ENCODE data around the gene CDKN2D. TPM values are rescaled to one million over a fixed set of nuclear protein-coding genes. Genes with fewer than 3 reads are reported as not detected.

The CDKN2D gene
- total RNA-seq, 1 experiment from 2014 or later = 3.3 TPM

GRCh38 chr19:10602330-10603083, 33.7 kb upstream of the CDKN2D start (continued):
- TF ChIP-seq USF1 (CRISPR knock-in tag; IDR thresholded peaks at IDR 0.05) (no peak), CBFB (CRISPR knock-in tag; IDR thresholded peaks at IDR 0.05; ENCODE audit: low read depth) (0 out of 2 replicates have a peak, but pooled peaks have one; percentile 19), SP1 (CRISPR knock-in tag; conservative IDR thresholded peaks at IDR 0.05) (peak; percentile 55; the same call in 1 of the 2 replicates)

DNA sequence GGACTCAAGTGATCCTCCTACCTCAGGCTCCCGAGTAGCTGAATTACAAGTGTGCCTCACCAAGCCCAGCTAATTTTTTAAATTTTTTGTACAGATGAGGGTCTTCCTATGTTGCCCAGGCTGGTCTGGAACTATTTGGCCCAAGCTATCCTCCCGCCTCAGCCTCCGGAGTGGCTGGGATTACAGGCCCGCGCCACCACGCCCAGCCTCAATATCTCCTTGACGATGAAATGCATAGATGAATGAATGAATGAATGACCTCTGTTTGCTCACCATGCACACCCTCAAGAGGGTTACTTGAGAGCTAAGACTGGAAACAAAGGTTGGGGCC, 33.2 kb upstream of the CDKN2D start:
- peak overlapping the region; percentile 86 for H3K27ac Mint-ChIP-seq
- ATAC-seq = no peak

DNA sequence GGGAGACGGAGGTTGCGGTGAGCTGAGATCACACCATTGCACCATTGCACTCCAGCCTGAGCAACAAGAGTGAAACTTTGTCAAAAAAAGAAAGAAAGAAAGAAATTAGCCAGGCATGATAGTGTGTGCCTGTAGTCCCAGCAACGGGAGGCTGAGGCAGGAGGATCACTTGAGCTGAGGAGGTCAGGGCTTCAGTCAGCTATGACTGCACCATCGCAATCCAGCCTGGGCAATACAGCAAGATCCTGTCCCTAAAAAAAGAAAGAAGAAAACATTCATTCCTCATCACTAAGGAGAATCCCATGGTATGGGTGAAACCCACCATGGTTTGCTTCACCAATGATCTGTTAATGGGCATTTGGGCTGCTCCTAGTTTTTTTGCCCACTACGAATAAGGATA, 31.4 kb upstream of the CDKN2D start:
- DNase-seq (ENCODE audit: low spot score) (no peak), ATAC-seq (no peak)
- peaks cover 5% of the 10 kb centered on the region; the same call in 1 of the 2 replicates for H3K36me3 Mint-ChIP-seq
- TF ChIP-seq ZNF121 (CRISPR knock-in tag; IDR thresholded peaks at IDR 0.05) (peak; percentile 60; the same call in 1 of the 2 replicates), ZNF423 (CRISPR knock-in tag; IDR thresholded peaks at IDR 0.05) (no peak)
- H3K27ac Mint-ChIP-seq = no peak overlapping the region
- H3K27me3 Mint-ChIP-seq (ENCODE audit: low read depth) = peaks cover 18% of the 10 kb centered on the region
- H3K4me3 Mint-ChIP-seq = no peak overlapping the region
- CTCF ChIA-PET = interaction anchor here (1.1 to 2.7 kb wide), 2 partner anchors 11 to 19 kb away, joined by 3 to 11 read pairs; no protein-coding TSS in a partner anchor
- peaks cover 12% of the 10 kb centered on the region for H3K4me1 Mint-ChIP-seq
- POLR2A ChIA-PET = no interaction called here
- H3K9me3 Mint-ChIP-seq = peaks cover 6% of the 10 kb centered on the region

More for the DNA sequence above, 33.2 kb upstream of the CDKN2D start:
- ChIA-PET CTCF (interaction anchor here (0.5 to 3.4 kb wide), 15 partner anchors 21 to 220 kb away, joined by 3 to 46 read pairs (median 5); partner anchors contain the start of gene SLC44A2), POLR2A (interaction anchor here (0.6 to 0.7 kb wide), 3 partner anchors 20 to 40 kb away, joined by 3 to 4 read pairs (median 3); no protein-coding TSS in a partner anchor)
- TF ChIP-seq, protein P1, sequence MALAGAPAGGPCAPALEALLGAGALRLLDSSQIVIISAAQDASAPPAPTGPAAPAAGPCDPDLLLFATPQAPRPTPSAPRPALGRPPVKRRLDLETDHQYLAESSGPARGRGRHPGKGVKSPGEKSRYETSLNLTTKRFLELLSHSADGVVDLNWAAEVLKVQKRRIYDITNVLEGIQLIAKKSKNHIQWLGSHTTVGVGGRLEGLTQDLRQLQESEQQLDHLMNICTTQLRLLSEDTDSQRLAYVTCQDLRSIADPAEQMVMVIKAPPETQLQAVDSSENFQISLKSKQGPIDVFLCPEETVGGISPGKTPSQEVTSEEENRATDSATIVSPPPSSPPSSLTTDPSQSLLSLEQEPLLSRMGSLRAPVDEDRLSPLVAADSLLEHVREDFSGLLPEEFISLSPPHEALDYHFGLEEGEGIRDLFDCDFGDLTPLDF (CRISPR knock-in tag; IDR thresholded peaks at IDR 0.05) = no peak
- TF ChIP-seq ZNF121 (CRISPR knock-in tag; IDR thresholded peaks at IDR 0.05) = peak; percentile 46; the same call in 1 of the 2 replicates
- peaks cover 18% of the 10 kb centered on the region for H3K27me3 Mint-ChIP-seq (ENCODE audit: low read depth)
- H3K36me3 Mint-ChIP-seq = peaks cover 5% of the 10 kb centered on the region; the same call in 1 of the 2 replicates
- peak overlapping the region; percentile 64 for H3K4me3 Mint-ChIP-seq
- peaks cover 6% of the 10 kb centered on the region for H3K9me3 Mint-ChIP-seq
- H3K4me1 Mint-ChIP-seq = peaks cover 12% of the 10 kb centered on the region
- no peak for DNase-seq (ENCODE audit: low spot score)

DNA sequence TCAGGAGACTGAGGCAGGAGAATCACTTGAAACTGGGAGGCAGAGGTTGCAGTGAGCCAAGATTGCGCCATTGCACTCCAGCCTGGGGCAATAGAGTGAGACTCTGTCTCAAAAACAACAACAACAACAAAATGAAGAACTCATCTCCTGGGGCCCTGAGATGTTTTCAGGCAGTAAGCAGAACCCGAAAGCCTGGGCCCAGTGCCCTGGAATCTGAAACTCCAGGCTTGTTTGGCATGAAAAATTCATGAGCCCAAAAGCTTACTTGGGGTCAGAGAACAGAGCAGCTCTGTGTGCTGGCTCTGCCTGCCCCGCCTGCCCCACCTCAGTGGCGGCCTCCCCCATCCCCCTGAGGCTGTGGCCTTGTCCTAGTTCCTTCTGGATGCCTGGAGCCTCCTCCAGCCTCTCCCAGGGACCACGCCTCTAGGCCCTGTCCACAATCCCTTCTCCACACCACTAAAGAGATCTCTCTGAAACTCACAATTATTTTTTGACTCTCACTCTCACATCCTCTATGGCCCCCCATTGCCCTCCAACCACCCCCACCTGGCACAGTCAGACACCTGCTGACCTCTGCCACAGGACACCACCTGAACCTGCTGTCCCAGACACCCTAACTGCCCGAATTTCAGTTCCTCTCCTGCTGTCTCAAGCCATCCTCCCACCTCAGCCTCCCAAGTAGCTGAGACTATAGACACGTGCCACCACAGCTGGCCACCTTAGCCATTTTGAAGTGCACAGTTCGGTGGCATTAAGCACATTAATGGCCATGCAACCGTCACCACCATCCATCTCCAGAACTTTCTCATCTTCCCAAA, 25.2 kb upstream of the CDKN2D start:
- ChIA-PET CTCF (interaction anchor here (1.7 to 1.9 kb wide), 2 partner anchors 13 to 50 kb away, joined by 6 to 10 read pairs; no protein-coding TSS in a partner anchor), POLR2A (no interaction called here)
- Mint-ChIP-seq H3K4me3 (no peak overlapping the region), H3K27ac (no peak overlapping the region), H3K9me3 (no peaks in the 10 kb centered on the region), H3K27me3 (ENCODE audit: low read depth) (no peaks in the 10 kb centered on the region), H3K36me3 (no peaks in the 10 kb centered on the region), H3K4me1 (no peaks in the 10 kb centered on the region)
- no peak for ATAC-seq
- DNase-seq (ENCODE audit: low spot score) = no peak
- TF ChIP-seq, protein P2, sequence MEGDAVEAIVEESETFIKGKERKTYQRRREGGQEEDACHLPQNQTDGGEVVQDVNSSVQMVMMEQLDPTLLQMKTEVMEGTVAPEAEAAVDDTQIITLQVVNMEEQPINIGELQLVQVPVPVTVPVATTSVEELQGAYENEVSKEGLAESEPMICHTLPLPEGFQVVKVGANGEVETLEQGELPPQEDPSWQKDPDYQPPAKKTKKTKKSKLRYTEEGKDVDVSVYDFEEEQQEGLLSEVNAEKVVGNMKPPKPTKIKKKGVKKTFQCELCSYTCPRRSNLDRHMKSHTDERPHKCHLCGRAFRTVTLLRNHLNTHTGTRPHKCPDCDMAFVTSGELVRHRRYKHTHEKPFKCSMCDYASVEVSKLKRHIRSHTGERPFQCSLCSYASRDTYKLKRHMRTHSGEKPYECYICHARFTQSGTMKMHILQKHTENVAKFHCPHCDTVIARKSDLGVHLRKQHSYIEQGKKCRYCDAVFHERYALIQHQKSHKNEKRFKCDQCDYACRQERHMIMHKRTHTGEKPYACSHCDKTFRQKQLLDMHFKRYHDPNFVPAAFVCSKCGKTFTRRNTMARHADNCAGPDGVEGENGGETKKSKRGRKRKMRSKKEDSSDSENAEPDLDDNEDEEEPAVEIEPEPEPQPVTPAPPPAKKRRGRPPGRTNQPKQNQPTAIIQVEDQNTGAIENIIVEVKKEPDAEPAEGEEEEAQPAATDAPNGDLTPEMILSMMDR (IDR thresholded peaks at IDR 0.05) = no peak
- TF ChIP-seq RELA (CRISPR knock-in tag; IDR thresholded peaks at IDR 0.05; ENCODE audit: borderline replicate concordance) = no peak

GRCh38 chr19:10593148-10593547, 24.4 kb upstream of the CDKN2D start:
- ChIA-PET POLR2A (no interaction called here), CTCF (interaction anchor here (1.3 to 1.6 kb wide), 2 partner anchors 12 to 21 kb away, joined by 4 to 5 read pairs; no protein-coding TSS in a partner anchor)
- H3K4me3 Mint-ChIP-seq = no peak overlapping the region
- H3K36me3 Mint-ChIP-seq = no peaks in the 10 kb centered on the region
- no peaks in the 10 kb centered on the region for H3K4me1 Mint-ChIP-seq
- H3K27ac Mint-ChIP-seq = no peak overlapping the region
- DNase-seq (ENCODE audit: low spot score) (no peak), ATAC-seq (no peak)
- no peaks in the 10 kb centered on the region for H3K9me3 Mint-ChIP-seq
- H3K27me3 Mint-ChIP-seq (ENCODE audit: low read depth) = no peaks in the 10 kb centered on the region
- TF ChIP-seq SMAD4 (CRISPR knock-in tag; IDR thresholded peaks at IDR 0.05) (no peak), ZNF416 (CRISPR knock-in tag; IDR thresholded peaks at IDR 0.05) (no peak), ETV6 (CRISPR knock-in tag; IDR thresholded peaks at IDR 0.05) (no peak), PRRX2 (CRISPR knock-in tag; IDR thresholded peaks at IDR 0.05) (no peak), E2F5 (CRISPR knock-in tag; IDR thresholded peaks at IDR 0.05) (no peak), ZNF138 (CRISPR knock-in tag; conservative IDR thresholded peaks at IDR 0.05) (no peak), SP1 (CRISPR knock-in tag; conservative IDR thresholded peaks at IDR 0.05) (no peak)
- TF ChIP-seq, protein P3, sequence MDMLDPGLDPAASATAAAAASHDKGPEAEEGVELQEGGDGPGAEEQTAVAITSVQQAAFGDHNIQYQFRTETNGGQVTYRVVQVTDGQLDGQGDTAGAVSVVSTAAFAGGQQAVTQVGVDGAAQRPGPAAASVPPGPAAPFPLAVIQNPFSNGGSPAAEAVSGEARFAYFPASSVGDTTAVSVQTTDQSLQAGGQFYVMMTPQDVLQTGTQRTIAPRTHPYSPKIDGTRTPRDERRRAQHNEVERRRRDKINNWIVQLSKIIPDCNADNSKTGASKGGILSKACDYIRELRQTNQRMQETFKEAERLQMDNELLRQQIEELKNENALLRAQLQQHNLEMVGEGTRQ (CRISPR knock-in tag; IDR thresholded peaks at IDR 0.05) = no peak

Measured in WTC11 (cell line).